Endometrium (tissue), 2 donors: ENCODE measurements around the gene RCAN1.
"Not testable (repeated sequence)": the region's sequence is repeated elsewhere in the genome, so short reads cannot be mapped to it uniquely, and the experiment has no call there.

Source experiments
- FAIRE-seq: peaks from 2 replicates; lab custom pipeline; 2012; peaks lifted over from hg19 to GRCh38; lab: Jason Lieb, UNC
- donor health status: control.
- donor health status: control.

The RCAN1 gene

GRCh38 chr21:34514576-34515115 is 100.3 kb downstream of the RCAN1 start:
- no peak for FAIRE-seq

- no peak for FAIRE-seq
Measured at GRCh38 chr21:34513129-34513675, 101.7 kb downstream of the RCAN1 start.

GRCh38 chr21:34511787-34512455 is 103.0 kb downstream of the RCAN1 start, which contains the start of gene KCNE1:
KCNE1 (minus strand) TSS chr21:34512210; CDS start chr21:34449634, 62,576 bp downstream.
- FAIRE-seq: no peak

GRCh38 chr21:34511181-34511580 is 103.7 kb downstream of the RCAN1 start:
- no peak for FAIRE-seq

GRCh38 chr21:34510148-34511142 is 104.5 kb downstream of the RCAN1 start:
- no peak for FAIRE-seq

- FAIRE-seq: no peak
Measured at GRCh38 chr21:34509151-34509550, 105.8 kb downstream of the RCAN1 start.

GRCh38 chr21:34504595-34504994 is 110.3 kb downstream of the RCAN1 start:
- FAIRE-seq: no peak

- FAIRE-seq: no peak
Measured at GRCh38 chr21:34502480-34503106, 112.3 kb downstream of the RCAN1 start.

- no peak for FAIRE-seq
Measured at GRCh38 chr21:34501716-34502115, 113.2 kb downstream of the RCAN1 start.

GRCh38 chr21:34500191-34500590 is 114.7 kb downstream of the RCAN1 start:
- no peak for FAIRE-seq

GRCh38 chr21:34499116-34499515 is 115.8 kb downstream of the RCAN1 start:
- no peak for FAIRE-seq

GRCh38 chr21:34498623-34499022 is 116.3 kb downstream of the RCAN1 start:
- no peak for FAIRE-seq

GRCh38 chr21:34483854-34484253 is 131.1 kb downstream of the RCAN1 start:
- FAIRE-seq: not testable (repeated sequence)

- not testable (repeated sequence) for FAIRE-seq
Measured at GRCh38 chr21:34483435-34483834, 131.5 kb downstream of the RCAN1 start.

- not testable (repeated sequence) for FAIRE-seq
Measured at GRCh38 chr21:34467333-34467732, 147.6 kb downstream of the RCAN1 start.
